OCI-LY3 (cell line): Measurements from ENCODE around the gene ANKS1B.

ENCODE experiments used
- H2AFZ ChIP-seq: fragments of 200-600, 300-600 bp; shearing (Covaris generic); 2 replicates; pipeline ENCODE4 v1.6.0; 2014; ENCODE audit warnings: antibody characterized with exemption, low read depth, low read length
- H3K27ac ChIP-seq: fragments of 200-600, 300-600 bp; sonication (generic); 2 replicates; pipeline ENCODE4 v1.5.1; 2014; ENCODE audit warnings: mild to moderate bottlenecking, low read length, moderate library complexity, mixed read lengths
- H3K27me3 ChIP-seq: fragments of 200-600, 300-600 bp; sonication (generic); 2 replicates; pipeline ENCODE4 v1.6.1; 2014; ENCODE audit warnings: low read depth, low read length, mixed read lengths
- H3K36me3 ChIP-seq: fragments of 200-600, 300-600 bp; sonication (generic); replicated peaks from 2 replicates; pipeline ENCODE3; 2014; ENCODE audit warnings: low read depth, low read length, mixed read lengths
- H3K4me1 ChIP-seq: fragments of 300-600, 200-600 bp; sonication (generic); 2 replicates; pipeline ENCODE4 v1.6.1; 2014; ENCODE audit warnings: low read length, mixed read lengths
- H3K4me2 ChIP-seq: fragments of 200-600, 300-600 bp; sonication (generic); 2 replicates; pipeline ENCODE4 v1.6.1; 2014; ENCODE audit warnings: low read length, mixed read lengths
- H3K4me3 ChIP-seq: fragments of 300-600, 200-600 bp; sonication (generic); 2 replicates; pipeline ENCODE4 v1.5.1; 2014; ENCODE audit warnings: antibody characterized with exemption, mild to moderate bottlenecking, low read length, moderate library complexity
- H3K79me2 ChIP-seq: fragments of 300-600, 200-600 bp; shearing (Covaris generic); 2 replicates; pipeline ENCODE4 v1.6.1; 2014; ENCODE audit warnings: mild to moderate bottlenecking, low read length, mixed read lengths
- H3K9ac ChIP-seq: fragments of 300-600, 200-600 bp; shearing (Covaris generic); 2 replicates; pipeline ENCODE4 v1.6.0; 2014; ENCODE audit warnings: mild to moderate bottlenecking, low read length, moderate library complexity
- H3K9me3 ChIP-seq: fragments of 200-600, 300-600 bp; shearing (Covaris generic); 2 replicates; pipeline ENCODE4 v1.6.1; 2014; ENCODE audit warnings: low read length, mixed read lengths; ENCODE audit not compliant: insufficient read depth
- H4K20me1 ChIP-seq: fragments of 200-600, 300-600 bp; sonication (generic); 2 replicates; pipeline ENCODE4 v1.6.1; 2016; ENCODE audit warnings: low read length, mixed read lengths; ENCODE audit not compliant: insufficient read depth
- EZH2phosphoT487 ChIP-seq: fragments of 200-600 bp; shearing (Covaris generic); IDR thresholded peaks from 2 replicates; pipeline ENCODE4 v1.6.1; 2018; ENCODE audit warnings: antibody characterized with exemption, mixed run types, low read depth
- TF ChIP-seq, protein P1 (sequence below): fragments of 200-600, 300-600 bp; sonication (generic); IDR thresholded peaks from 2 replicates; pipeline ENCODE4 v1.5.1; 2014; ENCODE audit warnings: antibody characterized with exemption, low read length, low read depth

Gene ANKS1B

DNA sequence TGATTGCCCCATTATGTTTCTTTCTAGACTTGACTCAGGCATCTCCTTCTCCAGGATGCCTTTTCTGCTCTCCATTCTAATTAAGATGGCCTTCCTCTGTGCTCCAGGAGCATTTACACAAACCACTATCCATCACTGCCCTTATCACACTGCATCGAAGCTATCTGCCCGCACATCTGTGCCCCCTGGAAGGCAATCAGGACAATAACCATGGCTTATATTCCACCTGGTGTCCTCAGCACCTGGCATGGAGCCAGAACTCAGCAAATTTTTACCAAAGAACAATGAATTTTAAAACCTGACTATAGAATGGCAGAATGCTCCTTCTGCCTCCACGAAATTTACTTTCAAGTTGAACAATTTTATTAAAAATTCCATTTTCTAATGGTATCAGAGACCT is 873.9 kb downstream of the ANKS1B start:
- H4K20me1 ChIP-seq, result no peaks in the 10 kb centered on the region
- no peaks in the 10 kb centered on the region for H3K4me1 ChIP-seq
- H3K4me3 ChIP-seq, result no peak overlapping the region
- no peak overlapping the region for H2AFZ ChIP-seq
- H3K36me3 ChIP-seq, result no peaks in the 10 kb centered on the region
- no peak overlapping the region for H3K9ac ChIP-seq
- H3K4me2 ChIP-seq, result no peak overlapping the region
- H3K27me3 ChIP-seq, result no peaks in the 10 kb centered on the region
- no peak for TF ChIP-seq EZH2phosphoT487
- TF ChIP-seq, protein P1, sequence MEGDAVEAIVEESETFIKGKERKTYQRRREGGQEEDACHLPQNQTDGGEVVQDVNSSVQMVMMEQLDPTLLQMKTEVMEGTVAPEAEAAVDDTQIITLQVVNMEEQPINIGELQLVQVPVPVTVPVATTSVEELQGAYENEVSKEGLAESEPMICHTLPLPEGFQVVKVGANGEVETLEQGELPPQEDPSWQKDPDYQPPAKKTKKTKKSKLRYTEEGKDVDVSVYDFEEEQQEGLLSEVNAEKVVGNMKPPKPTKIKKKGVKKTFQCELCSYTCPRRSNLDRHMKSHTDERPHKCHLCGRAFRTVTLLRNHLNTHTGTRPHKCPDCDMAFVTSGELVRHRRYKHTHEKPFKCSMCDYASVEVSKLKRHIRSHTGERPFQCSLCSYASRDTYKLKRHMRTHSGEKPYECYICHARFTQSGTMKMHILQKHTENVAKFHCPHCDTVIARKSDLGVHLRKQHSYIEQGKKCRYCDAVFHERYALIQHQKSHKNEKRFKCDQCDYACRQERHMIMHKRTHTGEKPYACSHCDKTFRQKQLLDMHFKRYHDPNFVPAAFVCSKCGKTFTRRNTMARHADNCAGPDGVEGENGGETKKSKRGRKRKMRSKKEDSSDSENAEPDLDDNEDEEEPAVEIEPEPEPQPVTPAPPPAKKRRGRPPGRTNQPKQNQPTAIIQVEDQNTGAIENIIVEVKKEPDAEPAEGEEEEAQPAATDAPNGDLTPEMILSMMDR, result no peak
- H3K27ac ChIP-seq, result no peak overlapping the region
- H3K9me3 ChIP-seq, result no peaks in the 10 kb centered on the region
- H3K79me2 ChIP-seq, result no peaks in the 10 kb centered on the region

DNA sequence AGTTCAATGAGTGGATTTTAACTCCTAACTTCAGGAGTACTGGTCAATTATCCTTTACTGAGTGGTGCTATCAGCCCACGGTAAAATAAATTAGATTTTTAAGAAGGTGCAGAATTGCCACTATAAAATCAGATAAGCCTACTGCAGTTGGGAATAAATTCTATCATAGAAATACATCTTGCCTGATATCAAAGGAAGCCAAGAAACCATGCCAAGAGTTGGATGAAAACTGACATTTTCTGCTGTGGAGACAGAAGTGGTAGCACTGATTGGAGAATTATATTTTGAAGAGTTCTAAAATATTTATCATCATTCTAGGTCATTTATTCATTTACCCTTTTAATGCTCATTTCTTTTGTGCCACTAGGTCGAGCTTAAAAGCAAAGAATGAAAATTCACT is 874.5 kb downstream of the ANKS1B start:
- Histone ChIP-seq H3K36me3 (no peaks in the 10 kb centered on the region), H3K4me2 (no peak overlapping the region), H3K9ac (no peak overlapping the region), H3K27ac (no peak overlapping the region), H4K20me1 (no peaks in the 10 kb centered on the region), H3K79me2 (no peaks in the 10 kb centered on the region), H2AFZ (no peak overlapping the region), H3K4me3 (no peak overlapping the region), H3K4me1 (peaks cover under 1% of the 10 kb centered on the region; the same call in 1 of the 2 replicates), H3K9me3 (no peaks in the 10 kb centered on the region), H3K27me3 (no peaks in the 10 kb centered on the region)
- TF ChIP-seq EZH2phosphoT487, result no peak
- TF ChIP-seq, protein P1, result no peak

DNA sequence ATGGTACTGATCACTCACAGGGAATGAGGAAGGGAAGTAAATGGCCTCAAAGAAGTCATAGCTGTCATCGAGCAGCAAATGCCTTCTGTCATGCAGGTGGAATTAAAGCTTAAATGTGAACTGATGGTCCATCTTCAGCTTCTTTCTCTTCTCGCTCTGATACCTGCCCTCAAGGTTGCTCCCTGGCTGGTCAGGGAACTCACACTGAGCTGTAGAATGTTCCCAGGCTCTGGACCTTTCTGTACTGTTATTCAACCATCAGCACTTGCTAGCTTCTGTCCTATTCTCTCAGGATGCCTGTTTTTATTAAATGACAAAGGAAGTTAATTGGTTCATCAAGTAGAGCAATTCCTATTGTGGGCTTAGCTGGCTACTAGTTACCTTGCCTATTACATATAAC is 875.8 kb downstream of the ANKS1B start:
- no peak overlapping the region for H3K27ac ChIP-seq
- no peak overlapping the region for H3K4me3 ChIP-seq
- no peak for TF ChIP-seq EZH2phosphoT487
- TF ChIP-seq, protein P1, result no peak

DNA sequence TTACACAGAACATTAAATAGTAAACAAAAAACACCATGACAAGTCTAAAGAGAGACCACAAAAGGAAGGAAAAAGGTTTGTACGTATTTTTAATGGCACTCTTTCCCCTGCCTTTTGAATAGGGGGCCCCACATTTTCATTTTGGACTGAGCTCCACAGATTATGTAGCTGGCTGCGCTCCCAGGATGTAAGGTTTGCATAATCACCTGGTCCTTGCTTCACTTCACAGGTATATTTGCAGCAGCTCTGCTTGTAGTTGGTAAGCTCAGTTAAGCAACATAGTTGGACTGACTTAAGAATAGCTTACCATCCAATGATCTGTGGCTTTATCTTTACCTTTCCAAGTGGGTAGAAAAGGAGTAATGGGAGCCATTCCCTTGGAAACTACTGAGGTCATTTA is 885.0 kb downstream of the ANKS1B start:
- no peaks in the 10 kb centered on the region for H3K9me3 ChIP-seq
- H3K27ac ChIP-seq, result no peak overlapping the region
- H3K36me3 ChIP-seq, result no peaks in the 10 kb centered on the region
- H2AFZ ChIP-seq, result no peak overlapping the region
- no peaks in the 10 kb centered on the region for H4K20me1 ChIP-seq
- H3K4me2 ChIP-seq, result no peak overlapping the region
- TF ChIP-seq, protein P1, result no peak
- TF ChIP-seq EZH2phosphoT487, result no peak
- no peak overlapping the region for H3K9ac ChIP-seq
- no peak overlapping the region for H3K4me3 ChIP-seq
- peaks cover 6% of the 10 kb centered on the region for H3K4me1 ChIP-seq
- H3K79me2 ChIP-seq, result no peaks in the 10 kb centered on the region
- H3K27me3 ChIP-seq, result no peaks in the 10 kb centered on the region

More for the DNA sequence above, 875.8 kb downstream of the ANKS1B start:
- no peaks in the 10 kb centered on the region for H4K20me1 ChIP-seq
- no peaks in the 10 kb centered on the region for H3K27me3 ChIP-seq
- H3K9me3 ChIP-seq, result no peaks in the 10 kb centered on the region
- no peak overlapping the region for H2AFZ ChIP-seq
- no peaks in the 10 kb centered on the region for H3K79me2 ChIP-seq
- no peaks in the 10 kb centered on the region for H3K36me3 ChIP-seq
- peaks cover 10% of the 10 kb centered on the region for H3K4me1 ChIP-seq
- no peak overlapping the region for H3K9ac ChIP-seq
- H3K4me2 ChIP-seq, result no peak overlapping the region
